PC-9 (cell line): ENCODE results near the gene TTF2. TPM values are rescaled to one million over a fixed set of nuclear protein-coding genes. Genes with fewer than 3 reads are reported as not detected.

ENCODE experiments used
- BruUV-seq: library from RNA; stranded (reverse); fragments of 400-500 nt; replicated peaks from 2 replicates; lab custom pipeline; 2021; lab: Mats Ljungman, UMichigan
- CTCF ChIA-PET: fragments of 300-600 bp; sonication (Branson Sonifier 250); formaldehyde crosslinking; loops from one replicate; lab custom pipeline; 2022; ENCODE audit warnings: antibody characterized with exemption; lab: Charles Lee
- POLR2A ChIA-PET: fragments of 300-600 bp; sonication (Branson Sonifier 250); formaldehyde crosslinking; loops from one replicate; lab custom pipeline; 2022; ENCODE audit warnings: antibody characterized with exemption; ENCODE audit not compliant: unreplicated experiment; lab: Charles Lee
- DNase-seq, 2 experiments: peaks; one replicate each; pipeline versions ENCODE4 v3.0.0 to v3.0.0-alpha.2; 2015 to 2022; ENCODE audit warnings: mixed read lengths in 1 of 2
- H2AFZ ChIP-seq: fragments of 200-600 bp; sonication (generic); 2 replicates; pipeline ENCODE4 v1.8.1; 2017; ENCODE audit warnings: antibody characterized with exemption
- H3F3A ChIP-seq: fragments of 200-600 bp; sonication (generic); 2 replicates; pipeline ENCODE4 v1.8.1; 2017; ENCODE audit warnings: antibody characterized with exemption, mild to moderate bottlenecking, low read depth; ENCODE audit not compliant: insufficient read depth
- H3K27ac ChIP-seq: fragments of 200-600 bp; sonication (generic); 2 replicates; pipeline ENCODE4 v1.6.1; 2016; ENCODE audit warnings: mixed run types
- H3K27me3 ChIP-seq: fragments of 200-600 bp; sonication (generic); 2 replicates; pipeline ENCODE4 v1.6.1; 2016; ENCODE audit warnings: low read depth, mixed run types; ENCODE audit not compliant: insufficient read depth
- H3K36me3 ChIP-seq: fragments of 200-600 bp; sonication (generic); 2 replicates; pipeline ENCODE4 v1.6.1; 2016; ENCODE audit warnings: low read depth, mixed run types
- H3K4me1 ChIP-seq: fragments of 200-600 bp; sonication (generic); replicated peaks from 2 replicates; pipeline ENCODE4 v1.6.1; 2016; ENCODE audit warnings: mixed run types; ENCODE audit not compliant: insufficient read depth
- H3K4me2 ChIP-seq: fragments of 200-600 bp; sonication (generic); 2 replicates; pipeline ENCODE4 v1.6.1; 2017; ENCODE audit warnings: mixed run types
- H3K4me3 ChIP-seq: fragments of 200-600 bp; sonication (generic); 2 replicates; pipeline ENCODE4 v1.6.1; 2016; ENCODE audit warnings: mixed run types
- H3K79me2 ChIP-seq: fragments of 200-600 bp; sonication (generic); 2 replicates; pipeline ENCODE4 v1.6.1; 2017; ENCODE audit warnings: low read depth, mixed run types
- H3K9me2 ChIP-seq: fragments of 200-600 bp; sonication (generic); 2 replicates; pipeline ENCODE4 v1.8.1; 2017; ENCODE audit warnings: mild to moderate bottlenecking; ENCODE audit not compliant: insufficient read depth
- H3K9me3 ChIP-seq: fragments of 200-600 bp; sonication (generic); 2 replicates; pipeline ENCODE4 v1.8.1; 2016; ENCODE audit warnings: low read depth; ENCODE audit not compliant: insufficient read depth
- H4K20me1 ChIP-seq: fragments of 200-600 bp; sonication (generic); 2 replicates; pipeline ENCODE4 v1.8.1; 2017; ENCODE audit not compliant: insufficient read depth
- EZH2 ChIP-seq: fragments of 200-600 bp; sonication (generic); IDR thresholded peaks from 2 replicates; pipeline ENCODE4 v1.8.0; 2017; ENCODE audit warnings: antibody characterized with exemption, low read depth
- intact Hi-C: fragments of 100-400 bp; cut with micrococcal nuclease; formaldehyde crosslinking; loops from one replicate; pipeline ENCODE4 v1.10.0; 2022; ENCODE audit not compliant: unreplicated experiment
- total RNA-seq: library from RNA; stranded (reverse); gene quantifications from 2 replicates; pipeline ENCODE4 v1.2.3, GENCODE V29; 2021
- TF ChIP-seq, protein P1 (sequence below): fragments of 200-600 bp; sonication (generic); conservative IDR thresholded peaks from 2 replicates; pipeline ENCODE4 v1.6.1; 2017; ENCODE audit warnings: mixed run types, antibody characterized with exemption, mild to moderate bottlenecking, moderate library complexity

TTF2 gene
- total RNA-seq, 1 experiment from 2014 or later = 62.2 TPM

DNA sequence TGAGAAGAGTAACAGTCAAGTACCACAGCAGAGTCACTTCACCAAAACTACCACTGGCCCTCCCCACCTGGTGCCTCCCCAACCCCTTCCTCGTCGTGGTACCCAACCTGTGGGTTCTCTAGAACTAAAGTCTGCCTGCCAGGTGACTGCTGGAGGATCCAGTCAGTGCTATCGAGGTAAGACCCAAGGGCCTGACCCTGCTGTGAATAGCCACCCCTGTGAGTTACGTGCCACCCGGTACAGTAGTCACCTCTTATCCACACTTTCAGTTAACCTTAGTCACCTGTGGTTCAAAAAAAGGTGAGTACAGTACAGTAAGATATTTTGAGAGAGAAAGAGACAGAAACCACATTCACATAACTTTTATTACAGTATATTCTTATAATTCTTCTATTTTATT is 16.5 kb downstream of the TTF2 start:
- Histone ChIP-seq H4K20me1 (no peaks in the 10 kb centered on the region), H3K4me2 (no peak overlapping the region), H3K79me2 (no peaks in the 10 kb centered on the region), H3K27me3 (no peaks in the 10 kb centered on the region), H3F3A (peaks cover 7% of the 10 kb centered on the region; the same call in 1 of the 2 replicates), H2AFZ (no peak overlapping the region), H3K4me3 (no peak overlapping the region), H3K36me3 (peaks cover 63% of the 10 kb centered on the region), H3K9me2 (no peaks in the 10 kb centered on the region), H3K9me3 (no peaks in the 10 kb centered on the region), H3K27ac (peak overlapping the region; percentile 50), H3K4me1 (no peaks in the 10 kb centered on the region; the same call in 1 of the 2 replicates)
- no peak for DNase-seq
- intact Hi-C loops = no loop called here
- BruUV-seq = no TSS peak
- TF ChIP-seq EZH2 = no peak
- TF ChIP-seq, protein P1, sequence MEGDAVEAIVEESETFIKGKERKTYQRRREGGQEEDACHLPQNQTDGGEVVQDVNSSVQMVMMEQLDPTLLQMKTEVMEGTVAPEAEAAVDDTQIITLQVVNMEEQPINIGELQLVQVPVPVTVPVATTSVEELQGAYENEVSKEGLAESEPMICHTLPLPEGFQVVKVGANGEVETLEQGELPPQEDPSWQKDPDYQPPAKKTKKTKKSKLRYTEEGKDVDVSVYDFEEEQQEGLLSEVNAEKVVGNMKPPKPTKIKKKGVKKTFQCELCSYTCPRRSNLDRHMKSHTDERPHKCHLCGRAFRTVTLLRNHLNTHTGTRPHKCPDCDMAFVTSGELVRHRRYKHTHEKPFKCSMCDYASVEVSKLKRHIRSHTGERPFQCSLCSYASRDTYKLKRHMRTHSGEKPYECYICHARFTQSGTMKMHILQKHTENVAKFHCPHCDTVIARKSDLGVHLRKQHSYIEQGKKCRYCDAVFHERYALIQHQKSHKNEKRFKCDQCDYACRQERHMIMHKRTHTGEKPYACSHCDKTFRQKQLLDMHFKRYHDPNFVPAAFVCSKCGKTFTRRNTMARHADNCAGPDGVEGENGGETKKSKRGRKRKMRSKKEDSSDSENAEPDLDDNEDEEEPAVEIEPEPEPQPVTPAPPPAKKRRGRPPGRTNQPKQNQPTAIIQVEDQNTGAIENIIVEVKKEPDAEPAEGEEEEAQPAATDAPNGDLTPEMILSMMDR = no peak
- ChIA-PET POLR2A (no interaction called here), CTCF (no interaction called here)

DNA sequence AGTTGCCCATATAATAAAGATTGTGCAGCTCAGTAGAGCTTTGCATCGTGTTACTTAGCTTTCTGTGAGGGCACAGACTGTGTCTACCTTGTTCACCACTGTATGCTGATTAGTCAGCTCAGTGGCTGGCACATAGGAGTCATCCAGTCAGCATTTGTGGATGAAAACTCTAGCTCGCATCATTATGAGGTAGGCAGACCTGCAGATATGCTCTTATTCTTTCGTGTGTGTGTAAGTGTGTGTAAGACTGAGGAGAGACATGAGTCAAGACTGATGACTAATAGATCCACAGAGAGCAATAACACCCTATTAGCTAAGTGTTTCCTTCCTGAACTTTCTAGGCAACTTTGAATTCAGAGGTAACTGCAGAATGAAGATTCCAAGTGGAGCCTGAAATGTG is 17.1 kb downstream of the TTF2 start:
- no TSS peak for BruUV-seq
- ChIA-PET POLR2A (no interaction called here), CTCF (interaction anchor here (0.7 kb wide), 1 partner anchor 34 kb away, joined by 3 read pairs; no protein-coding TSS in a partner anchor)
- peak overlapping the region; percentile 50 for H3K27ac ChIP-seq
- no peaks in the 10 kb centered on the region for H4K20me1 ChIP-seq
- intact Hi-C loops = no loop called here
- no peaks in the 10 kb centered on the region for H3K9me2 ChIP-seq
- H3K4me3 ChIP-seq = no peak overlapping the region
- H3K36me3 ChIP-seq = peaks cover 68% of the 10 kb centered on the region
- H3K9me3 ChIP-seq = no peaks in the 10 kb centered on the region
- H3K4me2 ChIP-seq = no peak overlapping the region
- no peak overlapping the region for H2AFZ ChIP-seq
- TF ChIP-seq, protein P1 = no peak
- no peak for TF ChIP-seq EZH2
- H3F3A ChIP-seq = peaks cover 7% of the 10 kb centered on the region; the same call in 1 of the 2 replicates
- peak in 1 of 2 experiments; percentile 72 for DNase-seq
- no peaks in the 10 kb centered on the region for H3K79me2 ChIP-seq
- no peaks in the 10 kb centered on the region; the same call in 1 of the 2 replicates for H3K4me1 ChIP-seq
- H3K27me3 ChIP-seq = no peaks in the 10 kb centered on the region

DNA sequence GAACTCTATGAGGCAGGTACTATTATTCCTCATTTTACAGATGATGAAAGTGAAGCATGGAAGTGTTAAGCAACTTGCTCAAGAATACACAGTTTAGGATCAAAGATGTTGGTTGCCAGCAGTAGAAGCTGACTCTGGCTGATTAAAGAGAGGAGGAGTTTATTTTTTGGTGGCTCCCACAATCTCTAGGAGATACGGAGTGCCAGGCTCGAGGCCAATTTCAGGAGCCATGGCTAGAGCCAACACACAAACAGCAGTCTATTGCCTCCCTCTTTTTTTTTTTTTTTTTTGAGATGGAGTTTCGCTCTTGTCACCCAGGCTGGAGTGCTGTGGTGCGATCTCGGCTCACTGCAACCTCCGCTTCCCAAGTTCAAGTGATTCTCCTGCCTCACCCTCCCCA is 19.6 kb downstream of the TTF2 start:
- ChIA-PET CTCF (no interaction called here), POLR2A (no interaction called here)
- Histone ChIP-seq H4K20me1 (no peaks in the 10 kb centered on the region), H3K27ac (no peak overlapping the region), H3K4me1 (no peaks in the 10 kb centered on the region; the same call in 1 of the 2 replicates), H3K4me3 (no peak overlapping the region), H3F3A (peaks cover 7% of the 10 kb centered on the region; the same call in 1 of the 2 replicates), H2AFZ (no peak overlapping the region), H3K9me2 (no peaks in the 10 kb centered on the region), H3K36me3 (peaks cover 69% of the 10 kb centered on the region), H3K9me3 (no peaks in the 10 kb centered on the region), H3K27me3 (no peaks in the 10 kb centered on the region), H3K79me2 (no peaks in the 10 kb centered on the region), H3K4me2 (no peak overlapping the region)
- no peak for DNase-seq
- intact Hi-C loops = no loop called here
- TF ChIP-seq EZH2 = no peak
- TF ChIP-seq, protein P1 = no peak
- BruUV-seq = no TSS peak
